Measurements from ENCODE around the gene CDYL.

The CDYL gene

DNA sequence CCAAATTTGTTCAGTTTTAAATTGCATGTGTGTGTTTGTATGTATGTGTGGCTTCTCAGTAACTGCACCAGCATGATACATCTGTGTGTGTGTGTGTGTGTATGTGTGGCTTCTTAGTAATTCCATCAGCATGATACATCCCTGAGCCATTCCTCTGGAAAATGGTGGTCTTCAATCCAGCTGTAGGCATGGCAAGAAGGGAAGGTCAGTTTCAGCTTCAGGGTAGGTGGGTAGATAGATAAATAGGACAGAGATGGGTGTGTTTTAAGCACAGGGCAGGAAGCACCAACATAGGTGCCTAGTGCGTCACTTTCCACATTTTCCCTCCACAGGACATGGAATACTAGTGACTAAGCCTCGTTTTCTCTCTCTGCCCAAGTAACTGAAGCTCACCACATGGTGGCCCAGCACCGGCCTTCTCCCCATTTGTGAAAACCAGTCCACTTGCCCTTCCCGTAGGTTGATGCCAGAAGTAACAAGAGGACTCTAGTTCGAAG, 144.8 kb downstream of the CDYL start:
- Histone ChIP-seq H3K4me2 (ENCODE audit: insufficient read depth, low read length, poor library complexity, severe bottlenecking) (no peak overlapping the region), H3K9me3 (replicated peaks in 1 of 2; ENCODE audit: control insufficient read depth in 2 of 2, insufficient read depth in 1 of 2, low read depth in 1 of 2, low read length in 2 of 2) (peaks cover 0 to 7% of the 10 kb centered on the region in 2 donors), H3K4ac (ENCODE audit: low read length) (no peak overlapping the region), H2BK120ac (ENCODE audit: low read depth, low read length) (no peak overlapping the region), H4K91ac (ENCODE audit: low read depth, low read length, poor library complexity) (no peak overlapping the region), H3K27me3 (ENCODE audit: control insufficient read depth in 3 of 3, insufficient read depth in 3 of 3, low read depth in 1 of 3, low read length in 3 of 3) (no peaks in the 10 kb centered on the region), H2AK5ac (ENCODE audit: low read depth, low read length) (no peak overlapping the region), H2BK5ac (ENCODE audit: low read length) (no peak overlapping the region), H3K14ac (ENCODE audit: low read length) (no peak overlapping the region), H2AFZ (ENCODE audit: low read length) (no peak overlapping the region), H4K8ac (ENCODE audit: low read depth, low read length) (no peak overlapping the region), H3K79me1 (ENCODE audit: low read depth, low read length) (peaks cover 5% of the 10 kb centered on the region), H2BK15ac (ENCODE audit: low read length) (no peak overlapping the region), H3K36me3 (replicated peaks in 1 of 2; ENCODE audit: control insufficient read depth in 2 of 2, insufficient read depth in 2 of 2, low read length in 2 of 2) (no peaks in the 10 kb centered on the region), H3K18ac (ENCODE audit: low read length) (no peak overlapping the region), H3K9ac (ENCODE audit: low read depth, low read length, poor library complexity) (no peak overlapping the region), H3K4me1 (ENCODE audit: control insufficient read depth in 2 of 2, insufficient read depth in 1 of 2, low read depth in 1 of 2, low read length in 2 of 2) (peaks cover 0 to 2% of the 10 kb centered on the region in 2 donors), H3K27ac (replicated peaks; ENCODE audit: low read length) (no peak overlapping the region), H2BK12ac (ENCODE audit: low read length) (no peak overlapping the region), H3K4me3 (ENCODE audit: low read length in 2 of 2) (no peak overlapping the region), H3K23ac (ENCODE audit: low read depth, low read length, poor library complexity) (no peak overlapping the region)
- no CpG with 5 or more reads among the region's 5 CpGs for WGBS, 2 donors (ENCODE audit: extremely low coverage in 2 of 2, insufficient read length in 2 of 2, insufficient replicate concordance in 1 of 2)
- no peak for DNase-seq (ENCODE audit: low spot score)

- H2BK12ac ChIP-seq (ENCODE audit: low read length) = no peak overlapping the region
- H2AFZ ChIP-seq (ENCODE audit: low read length) = no peak overlapping the region
- no peak overlapping the region for H2BK5ac ChIP-seq (ENCODE audit: low read length)
- no peak overlapping the region for H3K4ac ChIP-seq (ENCODE audit: low read length)
- H3K27ac ChIP-seq (replicated peaks; ENCODE audit: low read length) = no peak overlapping the region
- peaks cover 2% of the 10 kb centered on the region for H3K79me1 ChIP-seq (ENCODE audit: low read depth, low read length)
- H3K14ac ChIP-seq (ENCODE audit: low read length) = no peak overlapping the region
- H3K9ac ChIP-seq (ENCODE audit: low read depth, low read length, poor library complexity) = no peak overlapping the region
- no peak overlapping the region for H4K8ac ChIP-seq (ENCODE audit: low read depth, low read length)
- no peak overlapping the region for H3K18ac ChIP-seq (ENCODE audit: low read length)
- no peaks in the 10 kb centered on the region for H3K36me3 ChIP-seq (replicated peaks in 1 of 2; ENCODE audit: control insufficient read depth in 2 of 2, insufficient read depth in 2 of 2, low read length in 2 of 2)
- H2BK15ac ChIP-seq (ENCODE audit: low read length) = no peak overlapping the region
- H3K9me3 ChIP-seq (replicated peaks in 1 of 2; ENCODE audit: control insufficient read depth in 2 of 2, insufficient read depth in 1 of 2, low read depth in 1 of 2, low read length in 2 of 2) = peaks cover 0 to 7% of the 10 kb centered on the region in 2 donors
- no peak overlapping the region for H3K4me3 ChIP-seq (ENCODE audit: low read length in 2 of 2)
- no peak overlapping the region for H2BK120ac ChIP-seq (ENCODE audit: low read depth, low read length)
- no peaks in the 10 kb centered on the region for H3K27me3 ChIP-seq (ENCODE audit: control insufficient read depth in 3 of 3, insufficient read depth in 3 of 3, low read depth in 1 of 3, low read length in 3 of 3)
- WGBS, 2 donors (ENCODE audit: extremely low coverage in 2 of 2, insufficient read length in 2 of 2, insufficient replicate concordance in 1 of 2) = no CpG with 5 or more reads among the region's 13 CpGs
- DNase-seq (ENCODE audit: low spot score) = no peak
- H4K91ac ChIP-seq (ENCODE audit: low read depth, low read length, poor library complexity) = no peak overlapping the region
- H3K4me2 ChIP-seq (ENCODE audit: insufficient read depth, low read length, poor library complexity, severe bottlenecking) = no peak overlapping the region
- peaks cover 0 to 2% of the 10 kb centered on the region in 2 donors for H3K4me1 ChIP-seq (ENCODE audit: control insufficient read depth in 2 of 2, insufficient read depth in 1 of 2, low read depth in 1 of 2, low read length in 2 of 2)
- no peak overlapping the region for H3K23ac ChIP-seq (ENCODE audit: low read depth, low read length, poor library complexity)
- no peak overlapping the region for H2AK5ac ChIP-seq (ENCODE audit: low read depth, low read length)
Measured at GRCh38 chr6:4922488-4923037, 146.4 kb downstream of the CDYL start.

- Histone ChIP-seq H3K9me3 (replicated peaks in 1 of 2; ENCODE audit: control insufficient read depth in 2 of 2, insufficient read depth in 1 of 2, low read depth in 1 of 2, low read length in 2 of 2) (peaks cover 0 to 7% of the 10 kb centered on the region in 2 donors), H2BK120ac (ENCODE audit: low read depth, low read length) (no peak overlapping the region), H4K8ac (ENCODE audit: low read depth, low read length) (no peak overlapping the region), H2AFZ (ENCODE audit: low read length) (no peak overlapping the region), H3K4ac (ENCODE audit: low read length) (no peak overlapping the region), H3K79me1 (ENCODE audit: low read depth, low read length) (peaks cover 2% of the 10 kb centered on the region), H3K27me3 (ENCODE audit: control insufficient read depth in 3 of 3, insufficient read depth in 3 of 3, low read depth in 1 of 3, low read length in 3 of 3) (no peaks in the 10 kb centered on the region), H3K14ac (ENCODE audit: low read length) (no peak overlapping the region), H3K9ac (ENCODE audit: low read depth, low read length, poor library complexity) (no peak overlapping the region), H2AK5ac (ENCODE audit: low read depth, low read length) (no peak overlapping the region), H2BK5ac (ENCODE audit: low read length) (no peak overlapping the region), H2BK12ac (ENCODE audit: low read length) (no peak overlapping the region), H3K36me3 (replicated peaks in 1 of 2; ENCODE audit: control insufficient read depth in 2 of 2, insufficient read depth in 2 of 2, low read length in 2 of 2) (no peaks in the 10 kb centered on the region), H3K4me1 (ENCODE audit: control insufficient read depth in 2 of 2, insufficient read depth in 1 of 2, low read depth in 1 of 2, low read length in 2 of 2) (peaks cover 0 to 2% of the 10 kb centered on the region in 2 donors), H2BK15ac (ENCODE audit: low read length) (no peak overlapping the region), H3K18ac (ENCODE audit: low read length) (no peak overlapping the region), H3K27ac (replicated peaks; ENCODE audit: low read length) (no peak overlapping the region), H3K4me3 (ENCODE audit: low read length in 2 of 2) (no peak overlapping the region), H3K23ac (ENCODE audit: low read depth, low read length, poor library complexity) (no peak overlapping the region), H4K91ac (ENCODE audit: low read depth, low read length, poor library complexity) (no peak overlapping the region), H3K4me2 (ENCODE audit: insufficient read depth, low read length, poor library complexity, severe bottlenecking) (no peak overlapping the region)
- WGBS, 2 donors (ENCODE audit: extremely low coverage in 2 of 2, insufficient read length in 2 of 2, insufficient replicate concordance in 1 of 2) = no CpG with 5 or more reads among the region's 3 CpGs
- no peak for DNase-seq (ENCODE audit: low spot score)
Measured at GRCh38 chr6:4923081-4923480, 146.9 kb downstream of the CDYL start.

GRCh38 chr6:4924661-4925271, 148.6 kb downstream of the CDYL start:
- Histone ChIP-seq H2BK15ac (ENCODE audit: low read length) (no peak overlapping the region), H3K4me2 (ENCODE audit: insufficient read depth, low read length, poor library complexity, severe bottlenecking) (no peak overlapping the region), H2BK12ac (ENCODE audit: low read length) (no peak overlapping the region), H2AFZ (ENCODE audit: low read length) (no peak overlapping the region), H4K8ac (ENCODE audit: low read depth, low read length) (no peak overlapping the region), H3K4me1 (ENCODE audit: control insufficient read depth in 2 of 2, insufficient read depth in 1 of 2, low read depth in 1 of 2, low read length in 2 of 2) (peaks cover 0 to 2% of the 10 kb centered on the region in 2 donors), H3K14ac (ENCODE audit: low read length) (no peak overlapping the region), H4K91ac (ENCODE audit: low read depth, low read length, poor library complexity) (no peak overlapping the region), H3K27me3 (ENCODE audit: control insufficient read depth in 3 of 3, insufficient read depth in 3 of 3, low read depth in 1 of 3, low read length in 3 of 3) (no peaks in the 10 kb centered on the region), H3K18ac (ENCODE audit: low read length) (no peak overlapping the region), H2BK120ac (ENCODE audit: low read depth, low read length) (no peak overlapping the region), H3K4me3 (ENCODE audit: low read length in 2 of 2) (no peak overlapping the region), H3K36me3 (replicated peaks in 1 of 2; ENCODE audit: control insufficient read depth in 2 of 2, insufficient read depth in 2 of 2, low read length in 2 of 2) (no peaks in the 10 kb centered on the region), H3K23ac (ENCODE audit: low read depth, low read length, poor library complexity) (no peak overlapping the region), H3K27ac (replicated peaks; ENCODE audit: low read length) (no peak overlapping the region), H2AK5ac (ENCODE audit: low read depth, low read length) (no peak overlapping the region), H3K9me3 (replicated peaks in 1 of 2; ENCODE audit: control insufficient read depth in 2 of 2, insufficient read depth in 1 of 2, low read depth in 1 of 2, low read length in 2 of 2) (peaks cover 0 to 7% of the 10 kb centered on the region in 2 donors), H3K79me1 (ENCODE audit: low read depth, low read length) (peaks cover 2% of the 10 kb centered on the region), H3K9ac (ENCODE audit: low read depth, low read length, poor library complexity) (no peak overlapping the region), H3K4ac (ENCODE audit: low read length) (no peak overlapping the region), H2BK5ac (ENCODE audit: low read length) (no peak overlapping the region)
- WGBS, 2 donors (ENCODE audit: extremely low coverage in 2 of 2, insufficient read length in 2 of 2, insufficient replicate concordance in 1 of 2) = no CpG with 5 or more reads among the region's 9 CpGs
- DNase-seq (ENCODE audit: low spot score) = no peak

Data from neuronal stem cell (in vitro differentiated cells).